DND-41 (cell line): Measurements from ENCODE around the gene SIRT3.

Source experiments
- ATAC-seq: fragments of 200-7000 bp; cut with Tn5 transposase; 3 replicates; pipeline ENCODE4 v1.9.1; 2021; ENCODE audit warnings: low read depth; ENCODE audit not compliant: insufficient read depth
- DNase-seq: peaks from one replicate; pipeline ENCODE4 v3.0.0-alpha.2; 2020
- H2AFZ ChIP-seq: 2 replicates; pipeline ENCODE4 v1.6.0; 2012; ENCODE audit warnings: low read depth, low read length
- H3K27ac ChIP-seq: 2 replicates; pipeline ENCODE4 v1.5.1; 2012; ENCODE audit warnings: low read length, inconsistent platforms
- H3K27me3 ChIP-seq: fragments of 200-600 bp; sonication (generic); 2 replicates; pipeline ENCODE4 v1.6.0; 2012; ENCODE audit warnings: low read length, mild to moderate bottlenecking, inconsistent platforms; ENCODE audit not compliant: insufficient read depth, poor library complexity
- H3K36me3 ChIP-seq: 2 replicates; pipeline ENCODE4 v1.5.1; 2012; ENCODE audit warnings: low read length, inconsistent platforms; ENCODE audit not compliant: insufficient read depth
- H3K4me1 ChIP-seq: 2 replicates; pipeline ENCODE4 v1.5.1; 2012; ENCODE audit warnings: mild to moderate bottlenecking, low read length; ENCODE audit not compliant: insufficient read depth
- H3K4me2 ChIP-seq: 2 replicates; pipeline ENCODE4 v1.6.0; 2012; ENCODE audit warnings: mild to moderate bottlenecking, moderate library complexity, low read length, inconsistent platforms; ENCODE audit not compliant: insufficient read depth
- H3K4me3 ChIP-seq, 2 experiments: fragments of 200-600 bp in 1 of 2; shearing (Covaris generic) in 1 of 2; 2 replicates each; pipeline ENCODE4 v1.5.1; 2012 to 2016; ENCODE audit warnings: inconsistent platforms in 2 of 2, low read length in 2 of 2, mild to moderate bottlenecking in 2 of 2, low read depth in 1 of 2, moderate library complexity in 1 of 2
- H3K79me2 ChIP-seq: 2 replicates; pipeline ENCODE4 v1.6.0; 2012; ENCODE audit warnings: low read length, inconsistent platforms; ENCODE audit not compliant: insufficient read depth
- H3K9ac ChIP-seq: 2 replicates; pipeline ENCODE4 v1.6.0; 2012; ENCODE audit warnings: low read depth, mild to moderate bottlenecking, inconsistent platforms, low read length, moderate library complexity
- H3K9me3 ChIP-seq: 2 replicates; pipeline ENCODE4 v1.5.1; 2012; ENCODE audit warnings: low read length, moderate library complexity, mild to moderate bottlenecking, inconsistent platforms; ENCODE audit not compliant: insufficient read depth, severe bottlenecking
- H4K20me1 ChIP-seq: 2 replicates; pipeline ENCODE4 v1.6.0; 2012; ENCODE audit warnings: low read length; ENCODE audit not compliant: insufficient read depth
- EZH2 ChIP-seq: IDR thresholded peaks from 3 replicates; pipeline ENCODE4 v1.6.1; 2012; ENCODE audit warnings: borderline replicate concordance, low read depth, mild to moderate bottlenecking, moderate library complexity, low read length, inconsistent platforms; ENCODE audit not compliant: severe bottlenecking
- TF ChIP-seq, protein P1 (sequence below): IDR thresholded peaks from 2 replicates; pipeline ENCODE4 v1.5.1; 2012; ENCODE audit warnings: borderline replicate concordance, low read length, moderate library complexity, mild to moderate bottlenecking; ENCODE audit not compliant: poor library complexity, severe bottlenecking; ENCODE audit errors: extremely low read depth

SIRT3 gene

DNA sequence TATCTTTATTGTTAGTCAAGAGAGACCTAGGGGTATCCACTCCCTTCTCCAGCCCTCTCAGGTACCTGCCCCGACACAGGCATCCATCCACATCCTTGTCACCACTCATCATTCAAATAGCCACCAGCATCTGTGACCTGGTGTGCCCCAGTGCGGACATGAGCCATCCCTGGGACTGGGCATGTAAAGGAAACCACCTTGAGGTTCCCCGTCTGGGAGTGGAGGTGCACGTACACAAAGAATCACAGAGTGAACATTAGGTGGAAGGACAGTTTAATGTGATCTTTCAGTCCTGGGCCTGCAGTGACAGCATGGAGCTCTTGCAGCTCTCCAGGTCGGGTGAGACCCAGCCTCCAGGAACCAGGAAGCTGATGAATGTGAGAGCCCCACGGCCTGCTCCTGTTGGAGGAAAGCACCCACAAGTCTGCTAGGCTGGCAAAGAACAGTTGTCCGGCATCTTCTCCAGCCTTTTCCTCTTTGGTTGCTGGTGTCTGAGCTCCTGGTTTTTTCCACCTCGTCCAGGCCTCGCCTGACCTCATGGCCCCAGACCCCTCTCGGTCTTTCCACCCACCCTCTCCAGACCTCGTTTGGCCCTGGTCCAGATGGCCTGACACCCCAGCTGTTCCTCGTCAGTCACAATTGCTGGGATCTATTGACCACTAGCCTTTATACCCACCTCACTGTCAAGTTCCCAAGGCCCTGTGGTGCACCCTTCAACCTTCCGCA, 17.2 kb upstream of the SIRT3 start:
- Histone ChIP-seq H4K20me1 (peaks cover 5% of the 10 kb centered on the region; the same call in 1 of the 2 replicates), H3K4me2 (no peak overlapping the region), H3K27ac (no peak overlapping the region), H3K9me3 (no peaks in the 10 kb centered on the region), H3K9ac (no peak overlapping the region), H3K27me3 (no peaks in the 10 kb centered on the region), H3K36me3 (peaks cover 56% of the 10 kb centered on the region), H2AFZ (no peak overlapping the region), H3K4me1 (no peaks in the 10 kb centered on the region), H3K79me2 (0 out of 2 replicates have a peak, but pooled peaks cover 2% of the 10 kb centered on the region), H3K4me3 (no peak overlapping the region)
- DNase-seq (no peak), ATAC-seq (no peak)
- TF ChIP-seq, protein P1, sequence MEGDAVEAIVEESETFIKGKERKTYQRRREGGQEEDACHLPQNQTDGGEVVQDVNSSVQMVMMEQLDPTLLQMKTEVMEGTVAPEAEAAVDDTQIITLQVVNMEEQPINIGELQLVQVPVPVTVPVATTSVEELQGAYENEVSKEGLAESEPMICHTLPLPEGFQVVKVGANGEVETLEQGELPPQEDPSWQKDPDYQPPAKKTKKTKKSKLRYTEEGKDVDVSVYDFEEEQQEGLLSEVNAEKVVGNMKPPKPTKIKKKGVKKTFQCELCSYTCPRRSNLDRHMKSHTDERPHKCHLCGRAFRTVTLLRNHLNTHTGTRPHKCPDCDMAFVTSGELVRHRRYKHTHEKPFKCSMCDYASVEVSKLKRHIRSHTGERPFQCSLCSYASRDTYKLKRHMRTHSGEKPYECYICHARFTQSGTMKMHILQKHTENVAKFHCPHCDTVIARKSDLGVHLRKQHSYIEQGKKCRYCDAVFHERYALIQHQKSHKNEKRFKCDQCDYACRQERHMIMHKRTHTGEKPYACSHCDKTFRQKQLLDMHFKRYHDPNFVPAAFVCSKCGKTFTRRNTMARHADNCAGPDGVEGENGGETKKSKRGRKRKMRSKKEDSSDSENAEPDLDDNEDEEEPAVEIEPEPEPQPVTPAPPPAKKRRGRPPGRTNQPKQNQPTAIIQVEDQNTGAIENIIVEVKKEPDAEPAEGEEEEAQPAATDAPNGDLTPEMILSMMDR = no peak
- TF ChIP-seq EZH2 = no peak

- Histone ChIP-seq H3K4me2 (no peak overlapping the region), H3K4me3 (no peak overlapping the region), H3K27me3 (no peaks in the 10 kb centered on the region), H3K79me2 (0 out of 2 replicates have a peak, but pooled peaks cover 2% of the 10 kb centered on the region), H2AFZ (no peak overlapping the region), H3K36me3 (peaks cover 62% of the 10 kb centered on the region), H3K9ac (no peak overlapping the region), H4K20me1 (peaks cover 5% of the 10 kb centered on the region; the same call in 1 of the 2 replicates), H3K9me3 (no peaks in the 10 kb centered on the region), H3K27ac (no peak overlapping the region), H3K4me1 (no peaks in the 10 kb centered on the region)
- DNase-seq (no peak), ATAC-seq (no peak)
- TF ChIP-seq, protein P1 = no peak
- no peak for TF ChIP-seq EZH2
Observed at GRCh38 chr11:252666-253065, 16.5 kb upstream of the SIRT3 start.

DNA sequence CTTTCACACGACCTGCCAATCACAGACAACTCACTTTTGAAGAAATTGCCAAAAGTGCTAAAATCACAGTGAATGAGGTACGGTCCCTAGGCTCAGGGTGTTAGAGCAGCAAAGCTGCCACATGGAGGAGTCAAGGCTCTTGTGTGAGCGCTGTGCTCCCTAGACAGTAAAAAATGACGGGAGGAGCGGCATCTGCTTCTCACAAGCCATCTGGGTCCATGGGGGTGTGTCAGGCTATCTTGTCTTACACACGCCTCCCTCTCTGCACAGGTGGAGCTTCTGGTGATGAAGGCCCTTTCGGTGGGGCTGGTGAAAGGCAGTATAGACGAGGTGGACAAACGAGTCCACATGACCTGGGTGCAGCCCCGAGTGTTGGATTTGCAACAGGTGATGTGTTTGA, 15.4 kb upstream of the SIRT3 start:
- Histone ChIP-seq H3K4me3 (no peak overlapping the region), H3K36me3 (peaks cover 73% of the 10 kb centered on the region), H3K27me3 (no peaks in the 10 kb centered on the region), H3K9me3 (no peaks in the 10 kb centered on the region), H3K27ac (no peak overlapping the region), H3K4me1 (no peaks in the 10 kb centered on the region), H3K9ac (no peak overlapping the region), H3K4me2 (no peak overlapping the region), H2AFZ (no peak overlapping the region), H4K20me1 (peaks cover 5% of the 10 kb centered on the region; the same call in 1 of the 2 replicates), H3K79me2 (0 out of 2 replicates have a peak, but pooled peaks cover 2% of the 10 kb centered on the region)
- TF ChIP-seq EZH2 = no peak
- TF ChIP-seq, protein P1 = peak; percentile 21
- ATAC-seq = no peak
- no peak for DNase-seq
